Glutamatergic neuron (in vitro differentiated cells): Measurements from ENCODE around the gene SALL1. TPM values are rescaled to one million over a fixed set of nuclear protein-coding genes. Genes with fewer than 3 reads are reported as not detected.

Source experiments
- DNase-seq: peaks from one replicate; pipeline ENCODE4 v3.0.0; 2022
- H3K27ac Mint-ChIP-seq: one replicate; pipeline ENCODE4 v1.8.0; 2020; ENCODE audit warnings: mild to moderate bottlenecking, mixed read lengths, inconsistent platforms; ENCODE audit not compliant: unreplicated experiment
- H3K27me3 Mint-ChIP-seq: one replicate; pipeline ENCODE4 v1.8.0; 2020; ENCODE audit warnings: mild to moderate bottlenecking, moderate library complexity, mixed read lengths, inconsistent platforms; ENCODE audit not compliant: unreplicated experiment
- H3K36me3 Mint-ChIP-seq: one replicate; pipeline ENCODE4 v1.8.0; 2020; ENCODE audit warnings: mild to moderate bottlenecking, mixed read lengths, inconsistent platforms; ENCODE audit not compliant: unreplicated experiment
- H3K4me1 Mint-ChIP-seq: one replicate; pipeline ENCODE4 v1.8.0; 2020; ENCODE audit warnings: mild to moderate bottlenecking, low read depth, mixed read lengths, inconsistent platforms; ENCODE audit not compliant: unreplicated experiment
- H3K4me3 Mint-ChIP-seq: one replicate; pipeline ENCODE4 v1.8.0; 2020; ENCODE audit warnings: mild to moderate bottlenecking, mixed read lengths, inconsistent platforms; ENCODE audit not compliant: unreplicated experiment
- H3K9me3 Mint-ChIP-seq: one replicate; pipeline ENCODE4 v1.8.0; 2020; ENCODE audit warnings: mild to moderate bottlenecking, moderate library complexity, mixed read lengths, inconsistent platforms; ENCODE audit not compliant: unreplicated experiment
- long read RNA-seq: library from polyadenylated mRNA; unstranded; transcript quantifications from one replicate; pipeline ENCODE4 v2.0.0, GENCODE V29; 2020; ENCODE audit not compliant: unreplicated experiment
- total RNA-seq: library from RNA; stranded (reverse); fragmentation: NEBNext Ultra II Directional; extraction: Animal tissue kit (Norgen Biotek cat#: 25700); gene quantifications from one replicate; pipeline ENCODE4 v1.2.1, GENCODE V29; 2021; ENCODE audit not compliant: unreplicated experiment
- TF ChIP-seq, protein P1 (sequence below): fragments of 200-600 bp; sonication (generic); IDR thresholded peaks from one replicate; pipeline ENCODE4 v1.5.0; 2021; ENCODE audit not compliant: partially characterized antibody, unreplicated experiment

Gene SALL1
- 35.7 TPM for total RNA-seq
- long read RNA-seq, result 0 reads

DNA sequence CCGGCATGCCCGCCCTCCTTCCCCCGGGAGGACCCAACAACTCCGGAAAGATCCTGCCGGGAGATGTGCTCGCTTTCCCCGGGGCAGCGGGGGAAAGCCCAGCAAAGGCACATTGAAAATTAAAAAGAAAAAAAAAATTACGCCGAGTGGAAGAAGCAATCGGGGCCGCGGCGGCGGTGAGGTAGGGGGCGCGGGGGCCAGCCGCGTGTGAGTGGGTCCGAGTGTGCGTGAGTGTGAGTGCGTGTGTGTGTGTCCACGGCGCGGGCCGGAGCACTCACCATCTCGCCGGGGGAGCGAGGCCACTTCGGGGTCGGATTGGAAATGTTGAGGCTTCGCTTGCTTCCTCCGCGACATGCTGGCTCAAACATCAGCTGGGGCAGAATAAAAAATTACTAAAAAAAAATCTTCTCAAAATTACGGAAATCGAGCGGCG, at the start of gene SALL1:
Gene SALL1, minus strand, starts transcription at position 383 of the 433 bp plus-strand sequence. Its CDS starts 29 bp downstream, at position 354.
- Mint-ChIP-seq H3K27me3 (peaks cover 22% of the 10 kb centered on the region), H3K27ac (peak within 1 kb of the TSS; percentile 94), H3K9me3 (peaks cover 7% of the 10 kb centered on the region), H3K4me3 (peak within 1 kb of the TSS; percentile 91), H3K36me3 (no peaks in the 10 kb centered on the region), H3K4me1 (peaks cover 38% of the 10 kb centered on the region)
- TF ChIP-seq, protein P1, sequence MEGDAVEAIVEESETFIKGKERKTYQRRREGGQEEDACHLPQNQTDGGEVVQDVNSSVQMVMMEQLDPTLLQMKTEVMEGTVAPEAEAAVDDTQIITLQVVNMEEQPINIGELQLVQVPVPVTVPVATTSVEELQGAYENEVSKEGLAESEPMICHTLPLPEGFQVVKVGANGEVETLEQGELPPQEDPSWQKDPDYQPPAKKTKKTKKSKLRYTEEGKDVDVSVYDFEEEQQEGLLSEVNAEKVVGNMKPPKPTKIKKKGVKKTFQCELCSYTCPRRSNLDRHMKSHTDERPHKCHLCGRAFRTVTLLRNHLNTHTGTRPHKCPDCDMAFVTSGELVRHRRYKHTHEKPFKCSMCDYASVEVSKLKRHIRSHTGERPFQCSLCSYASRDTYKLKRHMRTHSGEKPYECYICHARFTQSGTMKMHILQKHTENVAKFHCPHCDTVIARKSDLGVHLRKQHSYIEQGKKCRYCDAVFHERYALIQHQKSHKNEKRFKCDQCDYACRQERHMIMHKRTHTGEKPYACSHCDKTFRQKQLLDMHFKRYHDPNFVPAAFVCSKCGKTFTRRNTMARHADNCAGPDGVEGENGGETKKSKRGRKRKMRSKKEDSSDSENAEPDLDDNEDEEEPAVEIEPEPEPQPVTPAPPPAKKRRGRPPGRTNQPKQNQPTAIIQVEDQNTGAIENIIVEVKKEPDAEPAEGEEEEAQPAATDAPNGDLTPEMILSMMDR, result no peak
- no peak for DNase-seq

DNA sequence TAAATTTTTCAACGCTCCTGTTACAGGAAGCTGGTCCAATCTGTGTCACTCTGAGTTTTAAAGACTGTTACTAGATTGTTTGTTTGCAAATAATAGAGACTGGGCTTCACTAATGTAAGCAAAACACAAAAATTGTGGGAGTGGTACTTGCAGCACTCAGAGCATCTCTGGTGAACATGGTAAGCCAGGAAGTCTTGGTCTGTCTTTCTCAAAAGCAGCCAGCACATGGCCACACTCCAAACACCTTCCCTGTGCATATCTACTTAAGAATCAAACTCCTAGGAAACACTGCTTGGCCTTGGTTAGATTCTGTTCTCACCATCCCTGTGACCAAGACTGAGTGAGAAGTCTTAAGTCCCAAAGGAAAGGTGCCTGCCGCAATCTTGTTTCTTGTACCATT, 49.7 kb upstream of the SALL1 start:
- Mint-ChIP-seq H3K9me3 (peaks cover 2% of the 10 kb centered on the region), H3K27me3 (no peaks in the 10 kb centered on the region), H3K4me3 (no peak overlapping the region), H3K27ac (no peak overlapping the region), H3K36me3 (peaks cover 8% of the 10 kb centered on the region), H3K4me1 (peaks cover 10% of the 10 kb centered on the region)
- DNase-seq, result no peak
- TF ChIP-seq, protein P1, result no peak

DNA sequence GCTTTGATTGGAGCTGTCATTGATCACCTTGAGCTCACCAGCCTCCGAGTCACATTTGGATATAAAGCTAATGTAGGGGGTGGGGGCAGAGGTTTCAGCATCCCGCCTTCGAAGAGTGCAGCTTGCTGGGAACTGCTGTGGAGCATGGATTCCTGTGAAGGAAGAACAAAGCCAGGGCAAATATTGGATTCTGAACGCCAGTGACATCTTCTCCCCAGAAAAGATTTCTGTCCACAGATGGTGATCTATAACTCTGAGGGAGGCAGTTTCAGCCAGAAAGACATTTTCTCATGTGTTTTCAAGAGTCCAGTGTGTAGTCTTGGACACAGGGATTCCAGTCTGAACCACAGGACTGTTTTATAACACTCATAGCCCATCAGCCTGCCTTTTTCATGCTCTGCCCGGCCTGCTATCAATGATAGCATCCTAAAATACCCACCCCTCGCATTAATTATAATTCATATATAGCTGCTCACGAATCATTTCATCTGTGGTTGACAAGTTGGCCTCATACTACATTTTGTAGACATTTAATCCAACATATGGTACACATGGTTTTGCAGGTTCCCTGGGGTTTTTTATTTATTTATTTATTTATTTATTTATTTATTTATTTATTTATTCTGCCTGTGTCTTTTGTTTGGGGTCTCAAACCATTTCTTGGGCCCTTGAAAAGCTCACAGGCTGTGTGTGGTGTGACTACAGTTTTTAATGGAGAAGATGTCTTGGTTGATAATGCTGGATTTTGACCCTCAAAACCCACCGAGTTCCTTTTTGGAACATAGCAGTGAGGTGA, 47.1 kb upstream of the SALL1 start:
- Mint-ChIP-seq H3K27ac (no peak overlapping the region), H3K36me3 (peaks cover 8% of the 10 kb centered on the region), H3K4me3 (no peak overlapping the region), H3K27me3 (no peaks in the 10 kb centered on the region), H3K4me1 (peaks cover 12% of the 10 kb centered on the region), H3K9me3 (peaks cover 2% of the 10 kb centered on the region)
- DNase-seq, result no peak
- TF ChIP-seq, protein P1, result no peak

DNA sequence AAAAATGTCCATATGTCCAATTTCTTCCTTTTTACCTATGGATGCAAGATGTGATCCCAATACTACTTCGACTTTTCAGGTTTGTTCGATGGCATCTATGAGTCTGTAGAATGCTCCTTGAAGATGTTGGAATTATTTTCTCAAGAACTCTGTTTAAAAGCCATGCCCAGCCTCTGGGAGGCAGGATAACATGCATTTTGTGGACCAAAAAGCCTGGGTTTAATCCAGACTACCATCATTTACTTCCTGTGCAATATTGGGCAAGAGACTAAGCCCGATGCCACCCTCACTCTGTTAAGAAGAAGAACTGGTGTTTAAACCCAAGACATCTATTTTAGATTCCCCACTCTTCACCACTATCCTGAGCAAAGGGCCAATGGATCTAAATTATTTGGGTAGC, 42.8 kb upstream of the SALL1 start:
- Mint-ChIP-seq H3K9me3 (peaks cover 2% of the 10 kb centered on the region), H3K4me1 (peaks cover 13% of the 10 kb centered on the region), H3K27me3 (no peaks in the 10 kb centered on the region), H3K36me3 (no peaks in the 10 kb centered on the region), H3K27ac (no peak overlapping the region), H3K4me3 (no peak overlapping the region)
- DNase-seq, result no peak
- TF ChIP-seq, protein P1, result no peak
